Psoas muscle (tissue), 8 donors: ENCODE data around the gene SGO2. TPM values are rescaled to one million over a fixed set of nuclear protein-coding genes. Genes with fewer than 3 reads are reported as not detected.
"Not testable (repeated sequence)": the region's sequence is repeated elsewhere in the genome, so short reads cannot be mapped to it uniquely, and the experiment has no call there.

Source experiments
- ATAC-seq, 4 donors: fragments of 200-7000 bp; cut with Tn5 transposase; one replicate each; pipeline ENCODE4 v1.9.1; 2020; ENCODE audit warnings: moderate library complexity in 3 of 4, mild to moderate bottlenecking in 2 of 4
- DNase-seq, 2 donors: peaks; one replicate each; pipeline ENCODE4 v3.0.0-alpha.2; 2020
- H3K27ac ChIP-seq: fragments of 200-600 bp; one replicate; pipeline ENCODE4 v1.8.0; 2022
- H3K27me3 ChIP-seq, 3 donors: fragments of 200-600 bp in 1 of 3; one replicate each; pipeline versions ENCODE4 v1.6.1 to v1.8.0; 2013 to 2022; ENCODE audit warnings: low read length in 2 of 3, mild to moderate bottlenecking in 2 of 3, moderate library complexity in 1 of 3; ENCODE audit not compliant: insufficient read depth in 3 of 3
- H3K36me3 ChIP-seq, 2 donors: fragments of 200-600 bp in 1 of 2; one replicate each; pipeline versions ENCODE4 v1.6.1 to v1.8.0; 2013 to 2022; ENCODE audit warnings: low read depth in 1 of 2, mild to moderate bottlenecking in 1 of 2, moderate library complexity in 1 of 2; ENCODE audit not compliant: insufficient read depth in 1 of 2
- H3K4me1 ChIP-seq: fragments of 200-600 bp; one replicate; pipeline ENCODE4 v1.8.0; 2022
- H3K4me3 ChIP-seq: fragments of 200-600 bp; one replicate; pipeline ENCODE4 v1.8.0; 2022; ENCODE audit warnings: mild to moderate bottlenecking
- H3K9me3 ChIP-seq: fragments of 200-600 bp; one replicate; pipeline ENCODE4 v1.8.0; 2022
- CTCF ChIP-seq: fragments of 200-600 bp; IDR thresholded peaks from one replicate; pipeline ENCODE4 v1.8.0; 2022; ENCODE audit warnings: antibody characterized with exemption
- WGBS, 3 donors: extraction: QIAGEN DNeasy Blood & Tissue Kit; methylation state at CpG; one replicate each; pipeline versions ENCODE4 v1.1.6 to v1.1.7; 2013; 5-methylcytosine and 5-hydroxymethylcytosine counted together
- intact Hi-C, 2 donors: fragments of 100-400 bp; cut with DNase I; formaldehyde crosslinking; loops; one replicate each; pipeline versions ENCODE4 v1.11.0 to v1.14.2; 2022
- polyA plus RNA-seq, 3 donors: library from polyadenylated mRNA; stranded (reverse); fragments of 200-250 nt; gene quantifications; one replicate each; pipeline ENCODE4 v1.2.3, GENCODE V29; 2013
- total RNA-seq, 4 donors: library from RNA; stranded (reverse); fragmentation: NEBNext Ultra II Directional in 2 of 4; extraction: Animal tissue kit (Norgen Biotek cat#: 25700) in 2 of 4; gene quantifications; one replicate each; pipeline versions ENCODE4 v1.2.1 to v1.2.4, GENCODE V29; 2021 to 2023
- donor health status: healthy with polysubstance abuse.
- donor health status: DM: no; HTN: no; CAD: no; lungs with moderate emphysema.
- donor health status: Bipolar disorder and iron deficiency.
- donor health status: healthy.
- donor health status: DM: yes; HTN: yes; CAD: no.
- donor health status: DM: no; HTN: no; CAD: no.
- donor health status: DM: no; HTN: no; CAD: no.
- donor health status: DM: yes; HTN: yes; CAD: no.

Gene SGO2
- total and polyA plus RNA-seq, 7 donors = 0.22 to 2.6 (median 0.57) TPM

- ATAC-seq = no peak
- Histone ChIP-seq H3K9me3 (no peaks in the 10 kb centered on the region), H3K4me3 (no peak overlapping the region), H3K27me3 (no peaks in the 10 kb centered on the region), H3K4me1 (no peaks in the 10 kb centered on the region), H3K36me3 (no peaks in the 10 kb centered on the region), H3K27ac (no peak overlapping the region)
- intact Hi-C loops = no loop called here
- no peak for DNase-seq
- WGBS, 3 donors = 96 to 100% (median 98%) methylated on average over 1 of the region's 1 CpG
- no peak for TF ChIP-seq CTCF
Measured at GRCh38 chr2:200538139-200538538, 12.1 kb downstream of the SGO2 start.

- H3K27ac ChIP-seq = no peak overlapping the region
- no peak for TF ChIP-seq CTCF
- intact Hi-C loops = no loop called here
- DNase-seq (no peak), ATAC-seq (no peak)
- H3K36me3 ChIP-seq = no peaks in the 10 kb centered on the region
- no peak overlapping the region for H3K4me3 ChIP-seq
- no peaks in the 10 kb centered on the region for H3K9me3 ChIP-seq
- no peaks in the 10 kb centered on the region for H3K27me3 ChIP-seq
- H3K4me1 ChIP-seq = no peaks in the 10 kb centered on the region
Measured at GRCh38 chr2:200540793-200541192, 14.8 kb downstream of the SGO2 start.

- WGBS, 3 donors = 94 to 96% (median 96%) methylated on average over 12 of the region's 12 CpGs
- H3K4me3 ChIP-seq, H3K27ac ChIP-seq, H3K9me3 ChIP-seq, ATAC-seq, intact Hi-C loops, DNase-seq, H3K4me1 ChIP-seq, H3K27me3 ChIP-seq, H3K36me3 ChIP-seq: not testable (repeated sequence)
Measured at GRCh38 chr2:200566596-200566995, 40.6 kb downstream of the SGO2 start.

- no peak overlapping the region for H3K4me3 ChIP-seq
- H3K27me3 ChIP-seq = no peaks in the 10 kb centered on the region
- H3K27ac ChIP-seq = no peak overlapping the region
- intact Hi-C loops = no loop called here
- ATAC-seq (no peak), DNase-seq (no peak)
- 94 to 98% (median 97%) methylated on average over 3 of the region's 3 CpGs for WGBS, 3 donors
- no peaks in the 10 kb centered on the region for H3K4me1 ChIP-seq
- TF ChIP-seq CTCF = no peak
- H3K9me3 ChIP-seq = no peaks in the 10 kb centered on the region
- H3K36me3 ChIP-seq = no peaks in the 10 kb centered on the region
Measured at GRCh38 chr2:200567932-200568331, 41.9 kb downstream of the SGO2 start.

GRCh38 chr2:200575957-200576356 lies 50.0 kb downstream of the SGO2 start:
- Histone ChIP-seq H3K27me3 (no peaks in the 10 kb centered on the region), H3K36me3 (no peaks in the 10 kb centered on the region), H3K4me3 (no peak overlapping the region), H3K4me1 (no peaks in the 10 kb centered on the region), H3K27ac (no peak overlapping the region), H3K9me3 (no peaks in the 10 kb centered on the region)
- peak; percentile 20 for TF ChIP-seq CTCF
- no peak for ATAC-seq
- intact Hi-C loops = loop anchor here in 1 of 2 donors (5.0 kb wide), 1 partner anchor 126 kb away; no protein-coding TSS in a partner anchor
- DNase-seq = no peak
- 90 to 96% (median 94%) methylated on average over 2 of the region's 2 CpGs for whole genome bisulfite sequencing, 3 donors
